Activated T-cell treated with anti-CD3 and anti-CD28 coated beads for 48 hours (primary cell): ENCODE measurements around the gene AZI2.

Experiments
- DNase-seq: peaks from one replicate; pipeline ENCODE4 v3.0.0-alpha.2; 2020; ENCODE audit warnings: low read depth

AZI2 gene, protein sequence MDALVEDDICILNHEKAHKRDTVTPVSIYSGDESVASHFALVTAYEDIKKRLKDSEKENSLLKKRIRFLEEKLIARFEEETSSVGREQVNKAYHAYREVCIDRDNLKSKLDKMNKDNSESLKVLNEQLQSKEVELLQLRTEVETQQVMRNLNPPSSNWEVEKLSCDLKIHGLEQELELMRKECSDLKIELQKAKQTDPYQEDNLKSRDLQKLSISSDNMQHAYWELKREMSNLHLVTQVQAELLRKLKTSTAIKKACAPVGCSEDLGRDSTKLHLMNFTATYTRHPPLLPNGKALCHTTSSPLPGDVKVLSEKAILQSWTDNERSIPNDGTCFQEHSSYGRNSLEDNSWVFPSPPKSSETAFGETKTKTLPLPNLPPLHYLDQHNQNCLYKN

DNA sequence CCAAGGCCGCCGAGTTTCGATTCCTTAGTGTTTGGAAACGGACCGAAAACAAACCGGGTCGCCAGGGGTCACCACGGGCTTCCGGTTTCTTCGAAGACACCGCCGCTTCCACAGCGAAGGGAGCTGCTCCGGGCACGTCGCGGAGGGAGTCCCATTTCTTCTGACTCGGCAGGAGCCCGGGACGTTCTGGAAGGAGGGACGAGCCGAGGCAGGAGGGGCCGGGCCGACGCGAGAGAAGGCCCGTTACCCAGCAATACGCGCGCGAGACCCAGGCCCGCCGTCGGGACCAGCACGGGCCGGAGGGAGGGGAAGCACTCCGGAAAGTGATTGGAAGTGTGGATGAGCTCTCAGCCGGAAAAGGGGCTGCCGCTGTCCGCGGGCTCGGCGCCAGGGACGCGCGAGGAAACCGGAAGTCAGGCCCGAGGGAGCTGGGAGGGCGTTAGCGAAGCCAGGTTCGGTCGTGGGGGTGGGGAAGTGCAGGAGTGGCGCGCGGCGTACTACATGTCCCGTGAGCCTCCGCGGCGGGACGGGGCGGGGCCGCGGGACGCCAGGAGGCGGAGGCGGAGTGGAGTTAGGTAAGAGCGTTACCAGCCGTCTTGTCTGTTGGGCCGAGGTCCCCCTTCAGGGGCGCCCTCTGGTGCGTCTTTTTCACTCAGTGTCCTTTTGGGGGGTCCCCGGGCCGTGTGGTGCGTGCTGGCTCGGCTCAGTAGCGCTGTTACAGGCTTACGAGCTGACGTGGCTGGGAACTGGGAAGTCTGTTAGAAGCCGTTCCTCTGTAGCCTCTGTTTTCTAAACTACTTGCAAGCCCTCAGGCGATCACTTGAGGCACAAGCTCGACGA, at the start of gene AZI2, which contains the start of gene ZCWPW2:
AZI2 (minus strand) TSS at position 196 of the 840 bp plus-strand sequence. CDS start 8,207 bp downstream, outside the sequence.
ZCWPW2 (plus strand) TSS at position 93 of the 840 bp plus-strand sequence. CDS start 64,348 bp downstream, outside the sequence.
- peak; percentile 90 for DNase-seq

DNA sequence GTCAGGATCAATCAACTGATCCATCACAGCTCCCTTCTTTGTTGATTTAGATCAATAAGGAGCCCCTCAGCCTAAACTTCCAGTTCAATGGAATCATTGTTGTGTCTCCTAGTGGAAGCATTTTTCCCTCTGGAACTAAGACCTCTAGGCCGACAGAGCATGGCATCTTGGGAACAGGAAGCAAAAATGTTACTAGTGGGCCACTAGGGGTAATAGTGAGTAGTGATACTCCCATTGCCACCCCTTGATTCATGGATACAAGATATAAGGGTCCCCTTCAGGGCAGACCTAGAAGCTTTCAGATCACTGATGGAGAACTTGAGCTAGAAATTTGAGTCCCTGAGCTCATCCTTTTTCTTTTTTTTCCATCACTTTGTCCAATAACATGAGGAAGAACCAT, 40.4 kb upstream of the AZI2 start:
- no peak for DNase-seq

DNA sequence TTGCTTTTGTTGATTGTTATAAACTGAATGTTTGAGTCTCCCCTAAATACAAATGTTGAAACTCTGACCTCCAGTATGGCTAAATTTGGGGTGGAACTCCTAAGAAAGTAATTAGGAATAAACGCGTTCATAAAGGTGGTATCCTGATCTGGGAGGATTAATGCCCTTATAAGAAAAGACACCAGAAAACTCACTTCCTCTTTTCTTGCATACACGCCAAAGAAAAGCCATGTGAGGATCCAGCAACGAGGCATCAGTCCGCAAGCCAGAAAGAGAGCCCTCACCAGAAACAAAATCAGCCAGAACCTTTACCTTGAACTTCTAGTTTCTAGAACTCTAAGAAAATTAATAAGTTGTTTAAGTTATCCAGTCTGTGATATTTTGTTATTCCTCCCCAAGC, 37.4 kb upstream of the AZI2 start:
- DNase-seq, result no peak

DNA sequence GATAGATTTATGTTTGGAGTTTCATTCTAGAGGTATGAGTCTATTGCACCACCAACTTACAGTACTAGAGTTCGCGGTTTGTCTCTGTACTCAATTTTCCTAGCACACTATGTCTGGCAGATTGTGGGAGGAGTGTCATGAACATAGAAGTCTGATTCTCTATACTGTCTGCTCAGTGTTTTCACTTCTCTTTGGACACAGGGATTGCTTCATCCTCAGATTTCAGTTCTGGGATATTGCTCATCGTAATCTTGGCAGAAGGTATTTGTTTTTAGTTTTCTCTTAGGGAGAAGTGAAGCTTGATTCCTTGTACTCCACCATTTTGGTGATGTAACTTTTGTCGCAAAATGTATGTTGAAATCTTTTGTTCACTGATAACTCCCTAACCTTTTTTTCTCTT, 27.8 kb upstream of the AZI2 start:
- DNase-seq, result no peak

DNA sequence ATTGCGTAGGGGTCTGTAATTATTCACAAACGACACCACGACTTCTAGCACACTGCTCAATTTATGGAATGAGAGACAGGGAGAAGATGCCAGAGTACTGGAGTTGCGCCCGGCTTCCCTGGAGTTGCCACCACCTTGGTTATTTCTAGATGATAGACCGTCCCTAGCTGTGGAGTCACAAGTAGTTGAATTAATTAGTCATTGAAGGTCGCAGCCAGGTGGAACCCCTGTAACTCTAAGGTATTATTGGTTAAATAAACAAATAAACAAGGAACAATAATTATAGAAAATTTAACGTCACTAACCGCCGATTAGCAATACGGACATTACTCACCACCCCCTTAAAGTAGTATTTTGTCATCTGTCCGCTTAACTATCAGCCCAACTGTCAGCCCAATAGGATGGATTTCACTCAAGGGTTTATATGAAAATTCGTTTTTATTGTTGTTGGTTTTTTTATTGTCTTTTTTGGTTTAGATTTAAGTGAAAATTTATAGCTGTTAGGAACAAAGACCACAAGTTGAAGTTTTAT, 911 bp upstream of the AZI2 start:
- DNase-seq, result no peak

DNA sequence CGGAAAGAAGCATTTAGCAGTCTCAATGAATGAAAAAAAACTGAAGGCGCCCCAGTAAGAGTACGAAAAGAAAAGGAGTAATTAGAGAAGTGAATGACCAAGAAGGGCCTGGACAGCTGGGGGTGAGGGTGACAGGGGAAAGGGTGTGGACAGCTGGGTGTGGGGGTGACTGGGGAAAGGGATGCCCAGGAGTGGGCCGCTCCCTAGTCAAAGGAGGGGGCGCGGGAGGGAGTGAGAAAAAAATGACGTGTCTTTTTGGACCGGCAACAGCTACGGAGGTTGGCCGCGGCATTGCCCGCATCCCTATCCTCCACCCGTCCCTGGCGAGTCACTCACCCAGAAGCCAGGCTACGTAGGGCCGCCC, 377 bp downstream of the AZI2 start:
- no peak for DNase-seq

DNA sequence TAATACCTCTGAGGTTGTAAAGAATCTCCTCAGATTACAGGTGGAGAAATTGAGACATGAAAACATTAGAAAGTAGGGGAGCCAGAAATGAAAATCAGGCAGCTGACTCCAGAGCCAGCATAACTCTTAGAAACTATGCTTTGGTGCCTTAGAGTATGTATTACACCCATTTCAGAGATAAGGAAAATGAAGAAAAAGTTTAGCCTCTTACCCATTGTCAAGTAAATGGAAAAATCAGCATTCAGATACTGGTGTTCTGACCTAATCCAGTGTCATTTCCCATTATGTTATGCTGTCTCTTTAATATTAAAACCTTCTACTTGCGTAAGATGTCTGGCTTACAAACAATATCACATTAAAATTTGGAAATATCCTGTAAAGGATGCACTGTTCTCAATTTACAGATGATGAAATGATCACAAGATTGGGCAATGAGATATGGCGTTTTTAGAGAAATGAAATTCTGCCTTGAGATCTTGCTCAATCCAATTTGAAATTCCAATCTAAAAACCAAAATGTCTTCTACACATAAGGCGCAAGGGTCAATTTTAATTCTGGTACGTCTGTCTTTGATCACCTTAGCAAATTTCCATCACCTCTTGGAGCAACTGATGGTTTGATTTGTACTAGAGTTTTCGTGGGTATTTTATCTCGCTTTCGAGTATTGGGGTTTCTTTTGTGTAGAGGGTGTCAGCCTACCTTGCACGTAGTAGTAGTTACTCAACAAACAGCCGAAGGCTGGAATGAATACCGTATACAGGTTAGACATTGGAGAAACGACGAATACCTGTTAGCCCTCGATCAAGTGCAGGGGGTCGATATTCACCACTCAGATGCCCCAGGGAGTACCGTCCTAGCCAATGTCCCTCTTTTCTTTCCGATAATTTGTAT, 1.0 kb downstream of the AZI2 start:
- DNase-seq, result no peak

DNA sequence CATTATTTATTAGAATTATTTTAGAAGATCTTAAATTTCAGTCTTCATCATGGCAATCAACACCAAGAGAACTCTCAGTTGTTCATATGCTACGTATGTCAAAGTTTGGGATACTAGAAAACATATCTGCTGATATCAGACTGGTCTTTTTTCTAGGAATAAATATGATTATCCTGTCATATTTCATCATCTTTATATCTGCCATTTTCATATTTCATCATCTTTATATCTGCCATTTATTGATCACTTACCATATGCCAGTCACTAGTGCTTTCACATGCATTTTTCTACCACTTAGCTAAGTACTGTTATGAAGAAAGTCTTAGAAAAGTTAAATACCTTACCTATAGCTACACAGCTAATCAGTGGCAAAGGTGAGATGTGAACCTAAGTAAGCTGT, 2.9 kb downstream of the AZI2 start:
- DNase-seq, result no peak

DNA sequence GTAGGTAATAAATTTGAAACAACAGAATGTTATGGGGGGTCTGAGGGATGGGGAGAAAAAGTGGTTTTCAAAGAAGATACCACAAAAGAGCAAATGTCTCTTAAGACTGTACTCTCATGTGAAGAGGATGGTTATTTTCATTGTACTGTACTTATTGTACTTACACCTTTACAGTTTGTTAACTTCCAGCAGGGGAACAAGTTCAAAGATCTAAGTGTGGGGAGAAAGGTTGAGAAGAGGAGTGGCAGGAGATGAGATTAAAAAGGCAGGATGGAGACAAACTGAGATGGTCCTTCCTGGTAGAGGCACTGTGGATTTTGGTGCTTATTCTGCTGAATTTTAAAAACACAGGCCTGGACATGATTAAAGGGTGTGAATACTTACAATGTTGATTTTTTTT, 5.5 kb downstream of the AZI2 start:
- DNase-seq, result no peak

DNA sequence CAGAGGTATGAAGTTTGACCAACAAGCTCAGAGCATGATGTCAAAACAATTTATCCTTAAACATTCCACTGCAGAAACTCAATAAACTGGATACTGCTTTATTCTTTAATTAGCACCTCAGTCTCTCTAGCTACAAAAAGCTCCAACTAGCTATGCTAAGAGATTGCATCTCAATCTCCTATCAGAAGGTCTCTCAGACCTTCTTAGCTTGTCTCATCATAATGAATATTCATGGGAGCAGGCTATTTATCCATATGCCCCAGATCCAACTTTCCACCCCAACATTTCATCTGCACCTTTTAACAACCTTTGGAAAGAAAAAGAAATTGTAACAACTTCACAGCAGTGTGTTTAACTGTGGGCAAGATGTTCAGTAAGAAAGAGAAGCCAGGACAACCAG, 11.4 kb downstream of the AZI2 start:
- no peak for DNase-seq

DNA sequence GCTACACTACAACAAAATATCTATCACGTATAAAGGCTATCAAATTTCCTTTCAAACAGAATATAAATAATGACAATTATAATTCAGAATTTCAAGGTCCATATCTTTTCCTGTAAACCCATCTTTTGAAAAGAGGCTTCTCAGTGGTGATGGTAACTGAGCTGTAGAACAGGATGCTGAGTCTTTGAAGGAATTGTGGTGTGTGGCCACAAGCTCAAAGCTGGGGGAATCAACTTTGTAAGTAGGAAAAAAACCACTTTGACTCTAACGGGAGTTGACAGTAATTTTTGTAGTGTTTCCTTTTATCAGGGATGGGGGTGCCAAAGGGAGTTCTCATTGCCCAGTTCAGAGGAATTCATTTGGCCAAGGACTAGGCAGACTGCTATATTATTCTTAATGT, 13.4 kb downstream of the AZI2 start:
- DNase-seq, result no peak

DNA sequence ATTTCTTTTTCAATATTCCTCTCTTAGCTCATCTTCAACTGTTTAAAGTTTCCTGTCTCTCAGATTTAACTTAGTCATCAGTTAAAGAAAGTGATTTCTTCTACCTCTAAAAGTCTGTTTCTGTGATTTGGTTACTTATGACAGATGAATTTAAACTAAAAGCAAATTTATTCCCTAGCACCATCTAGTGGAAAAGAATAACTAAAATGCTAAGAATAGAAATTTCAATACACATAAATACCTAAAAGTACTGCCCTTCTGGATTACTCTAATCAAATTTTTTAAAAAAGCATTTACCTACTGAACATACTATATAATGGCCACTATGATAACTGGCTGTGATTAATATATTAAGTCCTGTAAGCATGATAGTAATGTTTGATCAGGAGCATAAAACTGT, 14.1 kb downstream of the AZI2 start:
- no peak for DNase-seq

DNA sequence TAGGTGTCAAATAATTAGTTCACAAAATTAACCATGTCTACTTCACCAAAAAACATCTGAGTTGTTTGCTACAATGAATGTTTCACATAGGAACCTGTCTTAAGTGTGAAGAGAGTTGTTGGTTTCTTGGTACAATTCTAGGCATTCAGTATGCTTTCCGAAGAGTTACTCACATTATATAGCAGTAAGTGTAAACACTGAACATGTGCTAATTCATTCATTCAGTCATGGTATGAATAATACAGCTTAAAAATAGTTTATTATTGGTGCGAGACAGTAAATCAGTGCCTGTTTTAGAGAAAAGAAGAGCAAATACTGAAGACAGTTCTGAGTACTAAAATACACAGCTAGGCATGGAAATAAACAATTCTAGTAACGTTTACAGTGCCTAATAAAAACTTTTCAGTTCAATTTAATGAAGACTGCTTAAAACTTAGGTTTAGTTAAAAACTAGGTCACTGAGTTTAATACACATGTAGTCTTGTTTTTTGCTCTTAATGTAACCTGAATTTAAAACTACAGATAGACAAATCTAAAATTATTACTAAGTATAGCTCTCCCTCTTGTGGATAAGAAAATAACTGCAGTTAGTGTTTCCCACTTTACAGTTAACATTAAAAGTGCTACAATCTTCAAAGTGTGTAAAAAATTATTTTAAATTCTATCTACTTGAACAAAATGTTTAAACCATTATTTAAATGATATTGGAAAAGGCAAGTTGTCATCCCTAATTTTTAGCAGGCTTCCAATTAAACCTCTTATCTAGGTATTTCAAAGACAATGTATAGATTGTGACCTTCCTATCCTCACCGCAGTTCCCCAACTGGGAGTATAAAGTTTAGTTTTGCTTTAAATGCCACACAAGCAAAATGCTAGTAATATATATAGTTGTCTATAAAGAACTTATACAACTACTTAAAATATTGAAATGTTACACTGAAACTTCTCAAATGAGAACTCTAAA, 20.2 kb downstream of the AZI2 start:
- DNase-seq, result no peak

DNA sequence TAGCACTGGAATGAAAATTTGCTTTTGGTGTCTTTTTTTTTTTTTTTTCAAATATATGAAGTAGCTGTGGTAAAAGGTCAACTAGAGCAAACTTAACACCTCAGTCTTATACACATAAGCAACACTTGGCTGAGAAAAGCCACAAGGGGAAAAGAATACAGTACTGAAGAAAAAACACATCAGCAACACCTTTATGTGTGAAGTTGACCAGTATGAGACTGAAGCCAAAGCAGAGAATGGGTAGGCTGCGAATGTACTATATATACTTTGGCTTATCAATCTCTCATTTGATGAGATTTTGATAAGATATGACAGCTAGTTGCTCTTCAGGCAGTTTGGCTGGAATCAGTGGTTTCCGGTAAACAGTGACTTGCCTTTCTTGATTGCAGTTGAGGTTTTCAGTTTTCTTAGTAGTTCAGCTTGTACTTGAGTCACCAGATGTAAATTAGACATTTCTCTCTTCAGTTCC, 22.1 kb downstream of the AZI2 start:
- DNase-seq, result no peak

DNA sequence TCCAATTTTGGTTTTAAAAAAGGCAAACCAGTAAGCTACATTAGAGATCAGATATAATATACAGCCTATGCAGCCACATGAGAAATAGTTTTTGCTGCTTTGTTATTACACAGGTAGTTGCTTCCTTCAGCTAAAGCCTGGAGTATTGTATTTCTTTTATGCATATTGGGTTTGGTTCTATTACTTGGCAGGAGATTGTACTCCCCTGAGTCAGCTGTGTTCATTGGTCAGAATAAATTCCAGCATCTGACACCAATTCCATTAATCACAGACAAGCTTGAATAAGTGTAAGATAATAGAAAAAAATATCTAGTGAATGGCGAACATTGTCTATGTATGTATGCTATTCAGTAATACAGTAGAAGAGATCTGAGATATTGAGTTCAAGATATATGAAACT, 26.2 kb downstream of the AZI2 start:
- DNase-seq, result no peak

DNA sequence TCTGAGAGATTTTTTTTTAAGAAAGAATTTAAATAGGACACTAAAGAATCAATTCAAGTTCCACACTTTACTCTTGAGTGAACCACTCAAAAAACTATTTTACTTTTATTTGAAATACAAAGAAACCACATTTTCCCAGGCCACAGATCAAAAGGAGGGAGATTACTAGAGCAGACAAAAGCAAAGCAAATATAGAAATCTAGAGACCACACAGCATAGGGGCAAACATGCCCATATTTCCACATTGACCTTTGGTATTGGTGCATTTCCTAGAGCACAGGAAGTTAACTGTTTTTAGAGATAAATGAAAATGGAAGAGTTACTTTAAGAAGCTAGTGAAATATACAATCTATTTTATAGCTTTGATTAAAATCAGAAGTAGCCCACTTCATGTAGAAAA, 27.6 kb downstream of the AZI2 start:
- DNase-seq, result no peak

DNA sequence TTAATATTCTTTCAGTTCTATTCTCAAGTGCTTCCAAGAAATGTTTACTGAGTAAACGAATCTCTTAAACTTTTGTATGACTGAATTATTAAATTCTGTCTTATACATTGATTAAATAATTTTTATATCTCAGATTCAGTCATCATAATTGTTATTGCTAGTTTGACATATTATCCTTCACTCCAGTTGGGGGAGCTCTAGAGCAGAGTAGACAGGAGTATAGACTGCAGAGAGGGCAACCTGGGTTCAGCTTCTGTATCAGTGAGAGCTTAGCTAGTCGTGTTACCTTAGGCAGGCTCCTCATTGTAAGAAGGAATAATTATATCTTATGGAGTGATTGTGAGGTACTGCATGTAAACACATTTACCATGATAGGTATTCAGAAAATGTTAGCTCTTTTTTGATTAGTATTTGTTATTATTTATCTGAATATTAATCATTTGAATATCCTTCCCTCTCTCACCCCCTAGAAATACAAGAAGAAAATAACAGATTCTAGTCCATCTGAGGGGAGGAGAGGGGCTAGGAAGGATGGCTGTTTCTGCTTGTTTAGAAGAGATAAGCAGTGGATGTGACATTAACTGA, 31.1 kb downstream of the AZI2 start:
- DNase-seq, result no peak

DNA sequence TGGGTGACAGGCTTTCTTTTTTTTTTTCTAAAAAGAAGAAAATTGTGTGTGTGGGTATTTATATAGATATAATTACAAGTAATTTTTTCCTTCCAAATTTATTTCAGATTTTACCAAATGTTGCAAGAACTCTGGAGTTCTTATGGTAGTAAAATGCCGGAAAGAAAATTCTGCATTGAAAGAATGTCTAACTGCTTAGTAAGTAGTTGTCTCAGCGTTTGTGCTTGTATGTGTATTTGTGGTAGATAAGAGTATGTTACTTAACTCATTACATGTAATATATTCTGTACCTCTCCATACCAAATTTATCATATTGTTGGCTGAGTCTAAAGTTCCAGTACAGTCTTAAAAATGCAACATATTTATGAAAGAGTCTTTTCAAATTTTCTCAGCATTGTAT, 32.4 kb downstream of the AZI2 start:
- no peak for DNase-seq

DNA sequence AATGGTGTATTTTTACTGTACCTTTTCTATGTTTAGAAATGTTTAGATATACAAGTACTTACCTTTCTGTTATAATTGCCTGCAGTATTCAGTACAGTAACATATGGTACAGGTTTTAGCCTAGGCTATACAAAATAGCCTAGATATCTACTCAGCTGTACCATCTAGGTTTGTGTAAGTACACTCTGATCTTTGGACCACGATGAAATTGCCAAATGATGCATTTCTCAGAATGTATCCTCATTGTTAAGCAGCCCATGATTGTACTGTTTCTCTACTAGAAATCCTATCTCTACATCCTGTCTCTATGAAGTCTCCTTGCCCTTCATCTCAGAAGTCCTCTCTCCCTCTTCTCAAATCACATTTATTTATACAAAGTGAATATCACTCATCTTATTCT, 32.9 kb downstream of the AZI2 start:
- no peak for DNase-seq

DNA sequence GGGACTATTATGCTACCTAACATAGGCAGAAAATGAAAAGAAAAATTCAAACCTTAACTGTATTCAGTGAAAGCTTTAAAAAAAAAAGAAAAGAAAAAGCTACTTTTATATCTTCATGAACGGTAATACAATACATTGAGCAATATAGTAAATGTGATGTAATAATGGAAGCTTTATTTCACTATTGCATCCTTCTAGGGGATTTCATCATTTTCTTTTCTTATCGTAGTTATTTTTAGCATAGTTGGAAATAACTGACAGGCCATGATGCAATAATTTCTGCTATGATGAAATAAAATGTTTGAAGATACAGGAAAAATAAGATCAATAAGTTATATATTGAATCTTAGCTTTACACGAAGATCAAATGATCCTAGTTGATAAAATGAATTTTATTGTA, 40.4 kb downstream of the AZI2 start:
- no peak for DNase-seq
